Measurements from ENCODE around the gene EZH2.

Gene EZH2

GRCh38 chr7:148761499-148762278 lies 122.4 kb downstream of the EZH2 start:
- DNase-seq = no peak

Data from midbrain (tissue), 1 donor.